B cell (primary cell): ENCODE results near the gene MICAL3. TPM values are rescaled to one million over a fixed set of nuclear protein-coding genes. Genes with fewer than 3 reads are reported as not detected.

Source experiments
- ATAC-seq: fragments of 200-7000 bp; cut with Tn5 transposase; one replicate; pipeline ENCODE4 v1.10.0; 2021; ENCODE audit warnings: low read depth, mild to moderate bottlenecking, moderate number of reproducible peaks, moderate library complexity
- CTCF ChIA-PET: fragments of 350-600 bp; sonication (Branson Sonifier 250); formaldehyde crosslinking; loops from one replicate; lab custom pipeline; 2021; ENCODE audit warnings: antibody characterized with exemption, inconsistent platforms; lab: Charles Lee
- POLR2A ChIA-PET: fragments of 350-600 bp; sonication (Branson Sonifier 250); formaldehyde crosslinking; loops from one replicate; lab custom pipeline; 2021; ENCODE audit warnings: antibody characterized with exemption; lab: Charles Lee
- DNase-seq: peaks from one replicate; pipeline ENCODE4 v3.0.0; 2013
- H2AFZ ChIP-seq: 2 replicates; pipeline ENCODE4 v1.6.1; 2012; ENCODE audit warnings: mild to moderate bottlenecking, low read depth, low read length; ENCODE audit not compliant: insufficient read depth, poor library complexity, severe bottlenecking
- H3K27ac ChIP-seq, 2 donors: 1 replicate in 1 of 2; 2 replicates in 1 of 2; pipeline ENCODE4 v1.5.1; 2012 to 2013; ENCODE audit warnings: low read length in 2 of 2, mild to moderate bottlenecking in 2 of 2, moderate library complexity in 1 of 2
- H3K27me3 ChIP-seq, 4 experiments: fragments of 200-600 bp in 1 of 4; sonication (generic) in 1 of 4; replicated peaks in 1 of 4; 1 replicate in 2 of 4; 2 replicates in 2 of 4; pipeline versions ENCODE4 v1.6.1 to v1.7.0; 2013 to 2016; ENCODE audit warnings: low read length in 3 of 4, mild to moderate bottlenecking in 2 of 4, mixed read lengths in 1 of 4, moderate library complexity in 1 of 4; ENCODE audit not compliant: insufficient read depth in 4 of 4, control insufficient read depth in 3 of 4; ENCODE audit errors: control extremely low read depth in 1 of 4
- H3K36me3 ChIP-seq, 2 experiments: replicated peaks in 1 of 2; 1 replicate in 1 of 2; 2 replicates in 1 of 2; pipeline versions ENCODE4 v1.6.1 to v1.7.1; 2013; ENCODE audit warnings: low read length in 1 of 2; ENCODE audit not compliant: insufficient read depth in 2 of 2, control insufficient read depth in 1 of 2; ENCODE audit errors: control extremely low read depth in 1 of 2, extremely low read depth in 1 of 2
- H3K4me1 ChIP-seq, 2 donors: fragments of 200-600 bp in 1 of 2; sonication (generic) in 1 of 2; 1 replicate in 1 of 2; 2 replicates in 1 of 2; pipeline versions ENCODE4 v1.5.1 to v1.6.1; 2013 to 2017; ENCODE audit warnings: low read length in 2 of 2; ENCODE audit not compliant: control insufficient read depth in 2 of 2, insufficient read depth in 2 of 2
- H3K4me2 ChIP-seq: replicated peaks from 2 replicates; pipeline ENCODE3; 2012; ENCODE audit warnings: mild to moderate bottlenecking, low read depth, low read length; ENCODE audit not compliant: poor library complexity, severe bottlenecking
- H3K4me3 ChIP-seq, 5 experiments: fragments of 200-600 bp in 1 of 5; sonication (generic) in 1 of 5; 1 replicate in 3 of 5; 2 replicates in 2 of 5; pipeline versions ENCODE4 v1.5.1 to v1.7.0; 2011 to 2016; ENCODE audit warnings: low read length in 4 of 5, mild to moderate bottlenecking in 4 of 5, low read depth in 2 of 5, control low read depth in 1 of 5, moderate library complexity in 1 of 5; ENCODE audit not compliant: insufficient read depth in 1 of 5; ENCODE audit errors: control extremely low read depth in 1 of 5, extremely low read depth in 1 of 5
- H3K79me2 ChIP-seq: fragments of 200-600 bp; sonication (generic); one replicate; pipeline ENCODE4 v1.6.0; 2016; ENCODE audit warnings: low read length; ENCODE audit not compliant: control insufficient read depth, insufficient read depth
- H3K9ac ChIP-seq: fragments of 200-600 bp; sonication (generic); 2 replicates; pipeline ENCODE4 v1.6.1; 2017; ENCODE audit warnings: mild to moderate bottlenecking, low read length, moderate library complexity
- H3K9me3 ChIP-seq, 3 donors: one replicate each; pipeline versions ENCODE4 v1.6.1 to v1.7.1; 2013; ENCODE audit warnings: low read length in 2 of 3; ENCODE audit not compliant: control insufficient read depth in 2 of 3, insufficient read depth in 1 of 3; ENCODE audit errors: control extremely low read depth in 1 of 3
- H4K20me1 ChIP-seq: 2 replicates; pipeline ENCODE4 v1.6.0; 2012; ENCODE audit warnings: mild to moderate bottlenecking, low read length; ENCODE audit not compliant: insufficient read depth, control insufficient read depth, poor library complexity, severe bottlenecking
- H3K27ac Mint-ChIP-seq: one replicate; pipeline ENCODE4 v1.8.0; 2021; ENCODE audit warnings: mixed read lengths
- H3K27me3 Mint-ChIP-seq: one replicate; pipeline ENCODE4 v1.8.0; 2021; ENCODE audit warnings: mixed read lengths
- H3K4me1 Mint-ChIP-seq: one replicate; pipeline ENCODE4 v1.8.0; 2021; ENCODE audit warnings: mixed read lengths
- H3K4me3 Mint-ChIP-seq: one replicate; pipeline ENCODE4 v1.8.0; 2021; ENCODE audit warnings: mixed read lengths
- H3K9me3 Mint-ChIP-seq: one replicate; pipeline ENCODE4 v1.8.0; 2022; ENCODE audit warnings: mixed read lengths; ENCODE audit not compliant: insufficient read depth
- CTCF ChIP-seq: fragments of 200-600 bp; IDR thresholded peaks from one replicate; pipeline ENCODE4 v1.8.0; 2022; ENCODE audit warnings: antibody characterized with exemption, mild to moderate bottlenecking
- EZH2 ChIP-seq: IDR thresholded peaks from 2 replicates; pipeline ENCODE4 v1.6.1; 2012; ENCODE audit warnings: borderline replicate concordance, low read depth, mild to moderate bottlenecking, moderate library complexity, low read length; ENCODE audit not compliant: insufficient read depth, poor library complexity, severe bottlenecking
- WGBS: methylation state at CpG from one replicate; pipeline ENCODE4 v1.1.5; 2013; ENCODE audit warnings: missing lambda C conversion rate; ENCODE audit not compliant: insufficient coverage; 5-methylcytosine and 5-hydroxymethylcytosine counted together
- intact Hi-C: fragments of 100-400 bp; cut with micrococcal nuclease; formaldehyde crosslinking; loops from one replicate; pipeline ENCODE4 v1.10.0; 2022
- polyA plus RNA-seq: library from polyadenylated mRNA; depleted of rRNA; stranded (reverse); fragments of >200 nt; gene quantifications from 2 replicates; pipeline ENCODE4 v1.2.3, GENCODE V29; 2012
- total RNA-seq, 2 donors: library from RNA; stranded (reverse); fragments of 120-200 nt in 1 of 2; gene quantifications; 1 replicate in 1 of 2; 2 replicates in 1 of 2; pipeline versions ENCODE4 v1.2.3 to v1.2.4, GENCODE V29; 2013 to 2022

The MICAL3 gene
- total and polyA plus RNA-seq, 2 donors (not counting 1 experiment from before 2014, with no cell fraction given): 50.5 to 253 TPM

GRCh38 chr22:17861909-17862308, 162.5 kb downstream of the MICAL3 start:
- TF ChIP-seq EZH2: no peak
- TF ChIP-seq CTCF: no peak
- no peaks in the 10 kb centered on the region for H3K9me3 Mint-ChIP-seq
- Histone ChIP-seq H3K4me2 (no peak overlapping the region), H3K9ac (no peak overlapping the region), H3K79me2 (no peaks in the 10 kb centered on the region), H3K4me1 (no peaks in the 10 kb centered on the region), H2AFZ (no peak overlapping the region), H3K36me3 (peaks cover 0 to 82% of the 10 kb centered on the region in 2 experiments), H3K27ac (no peak overlapping the region), H3K27me3 (no peaks in the 10 kb centered on the region), H4K20me1 (peaks cover 14% of the 10 kb centered on the region), H3K9me3 (no peaks in the 10 kb centered on the region), H3K4me3 (no peak overlapping the region)
- POLR2A ChIA-PET: no interaction called here
- H3K27me3 Mint-ChIP-seq: no peaks in the 10 kb centered on the region
- no peak overlapping the region for H3K27ac Mint-ChIP-seq
- 83% methylated on average over 1 of the region's 5 CpGs for WGBS
- no peak for DNase-seq
- CTCF ChIA-PET: interaction anchor here (1.1 to 1.2 kb wide), 2 partner anchors 32 to 195 kb away, joined by 3 to 4 read pairs; no protein-coding TSS in a partner anchor
- intact Hi-C loops: no loop called here
- no peak for ATAC-seq
- H3K4me1 Mint-ChIP-seq: no peaks in the 10 kb centered on the region
- no peak overlapping the region for H3K4me3 Mint-ChIP-seq

- 96% methylated on average over 16 of the region's 23 CpGs for WGBS
Observed at GRCh38 chr22:17860220-17860965, 164.0 kb downstream of the MICAL3 start.

More at GRCh38 chr22:17860220-17860965, 164.0 kb downstream of the MICAL3 start:
- Histone ChIP-seq H3K4me1 (no peaks in the 10 kb centered on the region), H3K27ac (no peak overlapping the region), H3K9me3 (no peaks in the 10 kb centered on the region), H3K4me2 (no peak overlapping the region), H2AFZ (no peak overlapping the region), H3K79me2 (no peaks in the 10 kb centered on the region), H3K9ac (no peak overlapping the region), H4K20me1 (peaks cover 7% of the 10 kb centered on the region), H3K36me3 (peaks cover 0 to 73% of the 10 kb centered on the region in 2 experiments), H3K4me3 (no peak overlapping the region), H3K27me3 (no peaks in the 10 kb centered on the region)
- H3K27me3 Mint-ChIP-seq: no peaks in the 10 kb centered on the region
- ChIA-PET POLR2A (no interaction called here), CTCF (no interaction called here)
- intact Hi-C loops: no loop called here
- DNase-seq: no peak
- no peak overlapping the region for H3K4me3 Mint-ChIP-seq
- H3K4me1 Mint-ChIP-seq: no peaks in the 10 kb centered on the region
- H3K27ac Mint-ChIP-seq: no peak overlapping the region
- no peak for ATAC-seq
- no peak for TF ChIP-seq CTCF
- TF ChIP-seq EZH2: no peak
- H3K9me3 Mint-ChIP-seq: no peaks in the 10 kb centered on the region
